Brain microvascular endothelial cell (primary cell): Measurements from ENCODE around the gene DNAJB8.

Experiments
- DNase-seq: peaks from one replicate; pipeline ENCODE4 v3.0.0-alpha.2; 2020
- H3K27ac ChIP-seq: fragments of 250-450 bp; sonication (Bioruptor Pico); 2 replicates; pipeline ENCODE4 v1.5.1; 2020; ENCODE audit warnings: mild to moderate bottlenecking, moderate library complexity
- H3K27me3 ChIP-seq: fragments of 250-450 bp; sonication (Bioruptor Pico); replicated peaks from 2 replicates; pipeline ENCODE4 v1.5.1; 2020; ENCODE audit warnings: mild to moderate bottlenecking
- H3K36me3 ChIP-seq: fragments of 250-450 bp; sonication (Bioruptor Pico); replicated peaks from 2 replicates; pipeline ENCODE4 v1.5.1; 2020; ENCODE audit warnings: mild to moderate bottlenecking
- H3K4me3 ChIP-seq: 2 replicates; pipeline ENCODE4 v1.5.1; 2011; ENCODE audit warnings: low read depth, mild to moderate bottlenecking, control low read depth, low read length, moderate library complexity
- in situ Hi-C: cut with HindIII; loops from 2 replicates; pipeline ENCODE4 v1.10.0; 2017; ENCODE audit warnings: low sequenced_read_pairs, low pct_ligation_motif_present
- TF ChIP-seq, protein P1 (sequence below): IDR thresholded peaks from 2 replicates; pipeline ENCODE4 v1.5.1; 2011; ENCODE audit warnings: low read depth, mild to moderate bottlenecking, moderate library complexity, low read length, control low read depth, inconsistent platforms; ENCODE audit errors: missing control alignments

Gene DNAJB8

DNA sequence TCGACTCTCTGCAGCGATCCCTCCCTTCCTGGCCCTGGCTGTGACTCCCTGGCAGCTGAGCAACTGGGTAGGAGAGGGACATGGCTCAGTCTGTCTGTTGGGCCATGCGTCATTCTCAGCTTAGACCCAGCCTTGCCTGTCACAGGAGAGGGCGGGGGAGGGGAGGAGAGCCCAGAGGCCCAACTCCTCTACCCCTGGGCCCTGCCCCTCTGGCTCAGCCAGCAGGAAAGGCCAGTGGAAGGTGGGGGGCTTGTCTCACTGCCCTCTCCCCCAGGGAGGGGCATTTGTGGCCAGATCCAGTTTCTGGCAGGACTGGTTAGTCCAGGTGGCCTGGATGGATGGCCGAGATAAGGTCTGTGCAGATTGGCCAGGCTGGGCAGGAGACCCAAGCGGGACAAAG lies 31.6 kb downstream of the DNAJB8 start:
- H3K27ac ChIP-seq: no peak overlapping the region
- H3K4me3 ChIP-seq: no peak overlapping the region
- H3K36me3 ChIP-seq: no peaks in the 10 kb centered on the region
- in situ Hi-C loops: no loop called here
- TF ChIP-seq, protein P1, sequence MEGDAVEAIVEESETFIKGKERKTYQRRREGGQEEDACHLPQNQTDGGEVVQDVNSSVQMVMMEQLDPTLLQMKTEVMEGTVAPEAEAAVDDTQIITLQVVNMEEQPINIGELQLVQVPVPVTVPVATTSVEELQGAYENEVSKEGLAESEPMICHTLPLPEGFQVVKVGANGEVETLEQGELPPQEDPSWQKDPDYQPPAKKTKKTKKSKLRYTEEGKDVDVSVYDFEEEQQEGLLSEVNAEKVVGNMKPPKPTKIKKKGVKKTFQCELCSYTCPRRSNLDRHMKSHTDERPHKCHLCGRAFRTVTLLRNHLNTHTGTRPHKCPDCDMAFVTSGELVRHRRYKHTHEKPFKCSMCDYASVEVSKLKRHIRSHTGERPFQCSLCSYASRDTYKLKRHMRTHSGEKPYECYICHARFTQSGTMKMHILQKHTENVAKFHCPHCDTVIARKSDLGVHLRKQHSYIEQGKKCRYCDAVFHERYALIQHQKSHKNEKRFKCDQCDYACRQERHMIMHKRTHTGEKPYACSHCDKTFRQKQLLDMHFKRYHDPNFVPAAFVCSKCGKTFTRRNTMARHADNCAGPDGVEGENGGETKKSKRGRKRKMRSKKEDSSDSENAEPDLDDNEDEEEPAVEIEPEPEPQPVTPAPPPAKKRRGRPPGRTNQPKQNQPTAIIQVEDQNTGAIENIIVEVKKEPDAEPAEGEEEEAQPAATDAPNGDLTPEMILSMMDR: no peak
- DNase-seq: no peak
- H3K27me3 ChIP-seq: peaks cover 57% of the 10 kb centered on the region

DNA sequence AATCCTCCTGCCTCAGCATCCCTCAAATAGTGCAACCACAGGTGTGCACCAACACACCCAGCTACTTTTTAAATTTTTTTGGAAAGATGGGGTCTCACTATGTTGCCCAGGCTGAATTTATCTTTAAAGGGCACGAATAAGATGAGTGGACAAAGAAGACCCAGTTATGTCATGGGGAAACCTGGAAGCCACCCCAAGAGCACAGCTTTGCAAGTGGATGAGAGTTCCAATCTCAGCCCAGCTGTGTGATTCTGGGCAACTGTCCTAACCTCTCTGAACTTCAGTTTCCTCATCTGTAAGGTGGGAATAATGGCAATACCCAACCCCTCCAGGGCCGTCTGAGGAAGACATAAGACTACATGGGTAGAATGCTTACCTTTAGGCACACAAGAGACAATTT lies 32.2 kb downstream of the DNAJB8 start:
- Histone ChIP-seq H3K4me3 (no peak overlapping the region), H3K36me3 (no peaks in the 10 kb centered on the region), H3K27me3 (peaks cover 56% of the 10 kb centered on the region), H3K27ac (no peak overlapping the region)
- TF ChIP-seq, protein P1: no peak
- in situ Hi-C loops: no loop called here
- no peak for DNase-seq

DNA sequence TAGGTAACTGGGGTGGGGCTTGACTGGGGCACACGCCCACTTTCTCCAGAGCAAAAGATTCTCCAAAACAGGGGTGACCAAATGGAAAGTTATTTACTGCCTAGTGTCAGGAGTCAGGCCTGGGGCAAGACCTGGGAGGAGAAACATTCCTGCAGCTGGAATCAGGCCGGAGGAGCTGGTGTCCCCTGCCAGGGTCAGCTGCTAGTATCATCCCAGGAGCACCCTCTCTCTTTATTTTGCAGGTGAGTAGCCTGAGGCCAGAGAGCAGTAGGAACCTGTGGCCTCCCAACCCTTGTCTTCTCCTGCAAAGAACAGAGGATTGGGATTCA lies 32.9 kb downstream of the DNAJB8 start:
- no peaks in the 10 kb centered on the region for H3K36me3 ChIP-seq
- no peak overlapping the region for H3K4me3 ChIP-seq
- TF ChIP-seq, protein P1: no peak
- DNase-seq: no peak
- H3K27ac ChIP-seq: no peak overlapping the region
- H3K27me3 ChIP-seq: peaks cover 56% of the 10 kb centered on the region
- in situ Hi-C loops: no loop called here

DNA sequence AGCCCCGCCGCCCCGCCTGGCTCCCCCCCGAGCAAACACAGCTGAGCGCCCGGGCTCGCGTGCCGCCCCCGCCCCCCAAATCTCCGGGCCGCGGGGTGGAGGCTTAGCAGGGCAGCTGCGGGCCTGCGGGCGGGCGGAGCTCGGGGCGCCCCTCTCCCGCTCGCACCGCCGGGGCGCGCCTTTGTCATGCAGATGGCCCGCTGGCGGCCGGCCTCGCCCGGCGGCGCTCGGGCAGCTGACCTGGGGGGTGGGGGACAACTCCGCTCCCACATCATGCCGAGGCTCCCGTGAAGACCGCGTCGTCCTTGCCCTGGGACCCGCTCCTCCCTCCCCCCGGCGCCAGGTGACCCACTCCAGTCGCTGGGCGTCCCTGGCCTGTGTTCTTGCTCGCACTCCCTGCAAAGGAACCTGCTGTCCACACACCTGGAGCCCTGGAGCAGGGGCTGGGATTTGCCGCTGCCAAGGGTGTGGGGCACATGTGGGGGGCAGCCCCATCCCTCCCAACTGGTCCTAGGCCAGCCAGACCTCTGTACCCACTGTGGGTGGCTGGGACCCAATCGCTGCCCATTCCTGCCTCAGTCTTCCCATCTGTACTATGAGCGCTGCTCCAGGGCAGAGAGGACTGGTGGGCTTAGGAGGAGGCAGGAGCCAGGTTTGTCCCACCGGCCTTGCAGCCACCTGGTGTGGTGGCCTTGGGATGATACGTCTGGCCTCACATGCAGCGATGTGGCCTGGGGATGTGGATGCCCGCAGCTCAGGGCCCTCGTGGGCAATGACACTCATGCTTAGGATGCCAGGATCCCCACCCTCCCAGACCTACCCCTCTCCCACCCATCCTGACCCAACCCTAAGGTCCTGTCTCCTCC lies 33.5 kb downstream of the DNAJB8 start:
- TF ChIP-seq, protein P1: no peak
- Histone ChIP-seq H3K4me3 (no peak overlapping the region), H3K27ac (no peak overlapping the region), H3K36me3 (no peaks in the 10 kb centered on the region), H3K27me3 (peaks cover 56% of the 10 kb centered on the region)
- no peak for DNase-seq
- in situ Hi-C loops: no loop called here

DNA sequence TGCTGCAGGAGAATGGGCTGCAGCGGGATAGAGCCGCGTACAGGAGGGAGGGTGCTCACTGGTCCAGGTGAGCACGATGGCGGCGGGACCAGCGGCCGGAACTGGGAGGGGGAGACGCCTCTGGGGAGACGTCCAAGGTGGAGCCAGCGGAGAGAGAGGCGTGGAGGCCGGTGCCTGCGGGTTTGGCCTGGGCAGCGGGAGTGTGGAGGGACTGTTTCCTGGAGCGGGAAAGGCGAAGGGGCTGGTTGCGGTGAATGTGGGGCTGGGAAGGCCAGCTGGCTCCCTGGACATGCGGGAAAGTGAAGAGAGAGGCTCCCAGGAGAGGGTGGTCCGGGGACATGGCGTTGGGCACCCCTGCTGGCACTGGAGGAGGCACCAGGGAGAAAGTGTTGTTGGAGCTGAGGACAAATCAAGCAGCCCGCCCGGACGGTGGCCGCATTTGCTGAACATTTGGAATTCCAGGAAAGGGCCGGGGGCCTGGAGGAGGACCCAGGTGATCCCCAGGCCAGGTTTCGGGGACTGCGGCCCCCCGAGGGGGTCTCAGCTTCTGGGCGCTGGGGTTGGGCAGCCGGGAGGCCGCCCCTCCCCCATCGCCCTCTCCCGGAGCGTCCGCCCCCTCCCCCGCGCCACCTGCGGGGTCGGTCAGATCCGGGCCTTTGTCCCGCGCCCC lies 34.3 kb downstream of the DNAJB8 start:
- in situ Hi-C loops: no loop called here
- no peak for DNase-seq
- Histone ChIP-seq H3K4me3 (no peak overlapping the region), H3K36me3 (no peaks in the 10 kb centered on the region), H3K27ac (no peak overlapping the region), H3K27me3 (peaks cover 55% of the 10 kb centered on the region)
- TF ChIP-seq, protein P1: no peak
